HG02610 (cell line): ENCODE results near the gene RNF130.
"Not testable (repeated sequence)": the region's sequence is repeated elsewhere in the genome, so short reads cannot be mapped to it uniquely, and the experiment has no call there.

Source experiments
- ATAC-seq: cut with Tn5 transposase; IDR thresholded peaks from one replicate; pipeline ENCODE4 v1.9.1; 2021; ENCODE audit warnings: mild to moderate bottlenecking, moderate library complexity; ENCODE audit not compliant: unreplicated experiment

The RNF130 gene

GRCh38 chr5:180026320-180026719 lies 45.2 kb downstream of the RNF130 start:
- no peak for ATAC-seq

DNA sequence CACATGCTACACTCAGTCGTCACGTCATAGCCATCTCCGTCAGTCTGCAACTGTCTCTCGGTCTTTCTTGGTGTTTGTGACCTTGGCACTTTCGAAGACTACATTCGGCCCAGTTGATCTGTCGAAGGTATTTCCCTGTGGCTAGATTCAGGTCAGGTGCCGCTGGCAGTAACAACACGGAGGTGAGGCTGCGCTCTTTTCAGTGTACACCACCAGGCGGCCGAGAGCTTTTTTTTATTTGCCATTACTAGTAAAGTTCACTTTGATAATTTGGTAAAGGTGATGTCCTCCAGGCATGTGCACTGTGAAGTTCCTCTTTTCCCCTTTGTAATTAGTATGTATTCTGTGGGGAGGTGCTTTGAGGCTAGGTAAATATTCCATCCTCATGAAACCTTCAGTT lies 49.7 kb downstream of the RNF130 start:
- ATAC-seq, result no peak

- ATAC-seq, result no peak
Observed at GRCh38 chr5:180020176-180020575, 51.4 kb downstream of the RNF130 start.

- no peak for ATAC-seq
Observed at GRCh38 chr5:180018347-180019060, 53.1 kb downstream of the RNF130 start.

DNA sequence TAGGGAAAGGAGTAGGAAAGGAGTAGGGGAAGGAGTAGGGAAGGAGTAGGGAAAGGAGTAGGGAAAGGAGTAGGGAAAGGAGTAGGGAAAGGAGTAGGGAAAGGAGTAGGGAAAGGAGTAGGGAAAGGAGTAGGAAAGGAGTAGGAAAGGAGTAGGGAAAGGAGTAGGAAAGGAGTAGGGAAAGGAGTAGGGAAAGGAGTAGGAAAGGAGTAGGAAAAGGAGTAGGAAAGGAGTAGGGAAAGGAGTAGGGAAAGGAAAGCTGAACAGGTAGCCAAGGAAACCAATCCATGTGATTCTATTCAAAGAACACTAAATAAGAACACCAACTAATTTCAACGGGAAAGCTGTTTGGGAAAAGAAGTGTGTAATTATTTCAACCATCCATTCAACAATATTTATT lies 56.0 kb downstream of the RNF130 start:
- ATAC-seq, result not testable (repeated sequence)

- ATAC-seq, result no peak
Observed at GRCh38 chr5:180013678-180014077, 57.9 kb downstream of the RNF130 start.

DNA sequence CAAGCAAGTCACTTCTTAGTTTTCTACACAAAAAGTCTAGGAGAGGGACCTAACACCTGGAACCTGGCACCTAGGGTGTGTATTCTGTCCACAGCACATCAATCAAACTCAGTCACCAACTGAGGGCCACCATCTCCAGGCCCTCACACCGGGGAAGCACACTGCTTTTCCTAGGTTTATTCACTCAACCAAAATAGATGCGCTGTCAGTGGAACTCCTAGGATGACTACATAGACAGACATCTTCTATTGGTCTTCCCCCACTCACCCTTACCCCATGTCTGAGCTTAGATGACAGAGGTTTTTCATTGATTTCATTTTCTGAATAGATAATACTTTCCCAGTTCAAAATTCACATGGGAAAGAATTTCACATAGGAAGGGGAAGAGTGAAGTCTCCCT lies 59.2 kb downstream of the RNF130 start:
- no peak for ATAC-seq

GRCh38 chr5:180010636-180011035 lies 60.9 kb downstream of the RNF130 start:
- ATAC-seq, result no peak

GRCh38 chr5:180009581-180009980 lies 62.0 kb downstream of the RNF130 start:
- ATAC-seq, result no peak

- no peak for ATAC-seq
Observed at GRCh38 chr5:180008433-180008832, 63.1 kb downstream of the RNF130 start.

GRCh38 chr5:180007582-180007981 lies 64.0 kb downstream of the RNF130 start:
- ATAC-seq, result no peak

- ATAC-seq, result no peak
Observed at GRCh38 chr5:180006141-180006540, 65.4 kb downstream of the RNF130 start.

GRCh38 chr5:180003127-180003526 lies 68.4 kb downstream of the RNF130 start:
- ATAC-seq, result no peak

DNA sequence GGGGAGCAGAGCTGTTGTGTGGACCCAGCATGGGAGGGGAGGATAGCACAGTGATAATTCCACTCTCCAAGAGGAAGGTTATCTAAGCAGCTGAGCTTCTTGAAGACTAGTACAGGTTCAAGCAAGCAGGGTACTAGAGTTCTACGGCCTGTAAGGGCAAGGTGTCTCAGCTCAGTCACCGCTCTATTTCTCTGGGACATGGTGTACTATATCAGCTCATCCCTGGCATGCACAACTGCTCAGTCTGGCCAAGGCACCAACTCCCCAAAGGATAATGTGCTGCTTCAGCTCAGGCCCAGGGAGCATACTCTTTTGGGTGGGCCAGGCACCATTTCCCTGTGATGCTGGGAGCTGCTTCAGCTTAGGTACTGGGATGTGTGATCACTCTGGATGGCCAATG lies 69.8 kb downstream of the RNF130 start:
- no peak for ATAC-seq

GRCh38 chr5:180001136-180001535 lies 70.4 kb downstream of the RNF130 start:
- ATAC-seq, result no peak

DNA sequence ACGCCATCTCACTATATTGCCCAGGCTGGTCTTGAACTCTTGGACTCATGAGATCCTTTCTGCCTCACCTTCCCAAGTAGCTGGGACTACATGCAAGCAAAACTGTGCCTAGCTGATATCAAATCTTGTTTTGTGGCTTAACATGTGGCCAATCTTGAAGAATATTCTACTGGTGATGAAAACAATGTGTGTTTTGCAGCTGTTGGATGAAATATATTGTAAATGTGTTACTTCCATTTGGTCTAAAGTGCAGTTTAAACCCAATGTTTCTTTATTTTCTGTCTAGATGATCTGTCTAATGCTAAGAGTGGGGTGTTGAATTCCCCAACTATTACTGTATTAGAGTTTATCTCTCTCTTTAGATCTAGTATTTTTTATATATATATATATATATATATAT lies 73.1 kb downstream of the RNF130 start:
- ATAC-seq, result no peak

- no peak for ATAC-seq
Observed at GRCh38 chr5:179994583-179995323, 76.8 kb downstream of the RNF130 start.

DNA sequence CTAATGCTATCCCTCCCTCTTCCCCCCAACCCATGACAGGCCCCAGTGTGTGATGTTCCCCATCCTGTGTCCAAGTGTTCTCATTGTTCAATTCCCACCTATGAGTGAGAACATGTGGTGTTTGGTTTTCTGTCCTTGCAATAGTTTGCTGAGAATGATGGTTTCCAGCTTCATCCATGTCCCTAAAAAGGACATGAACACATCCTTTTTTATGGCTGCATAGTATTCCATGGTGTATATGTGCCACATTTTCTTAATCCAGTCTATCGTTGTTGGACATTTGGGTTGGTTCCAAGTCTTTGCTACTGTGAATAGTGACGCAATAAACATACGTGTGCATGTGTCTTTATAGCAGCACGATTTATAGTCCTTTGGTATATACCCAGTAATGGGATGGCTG lies 78.7 kb downstream of the RNF130 start:
- ATAC-seq, result not testable (repeated sequence)

- no peak for ATAC-seq
Observed at GRCh38 chr5:179991106-179991505, 80.5 kb downstream of the RNF130 start.

DNA sequence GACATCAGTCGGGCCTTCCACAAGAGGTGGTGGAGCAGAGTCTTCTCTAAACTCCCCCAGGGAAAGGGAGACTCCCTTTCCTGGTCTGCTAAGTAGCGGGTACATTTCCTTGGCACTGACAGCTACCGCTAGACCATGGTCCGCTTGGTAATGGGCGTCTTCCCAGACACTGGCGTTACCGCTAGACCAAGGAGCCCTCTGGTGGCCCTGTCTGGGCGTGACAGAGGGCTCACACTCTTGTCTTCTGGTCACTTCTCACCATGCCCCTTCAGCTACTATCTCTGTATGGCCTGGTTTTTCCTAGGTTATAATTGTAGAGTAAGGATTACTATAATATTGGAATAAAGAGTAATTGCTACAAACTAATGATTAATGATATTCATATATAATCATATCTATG lies 81.0 kb downstream of the RNF130 start:
- ATAC-seq, result not testable (repeated sequence)

- ATAC-seq, result no peak
Observed at GRCh38 chr5:179986328-179986727, 85.2 kb downstream of the RNF130 start.

GRCh38 chr5:179981636-179982035 lies 89.9 kb downstream of the RNF130 start:
- no peak for ATAC-seq
